ENCODE results near the gene CLN6.
"Not testable (repeated sequence)": the region's sequence is repeated elsewhere in the genome, so short reads cannot be mapped to it uniquely, and the experiment has no call there.

CLN6 gene

GRCh38 chr15:68186671-68187397 is 42.7 kb downstream of the CLN6 start:
- DNase-seq, result no peak

GRCh38 chr15:68184616-68185480 is 44.7 kb downstream of the CLN6 start:
- no peak for DNase-seq

- DNase-seq, result no peak
Observed at GRCh38 chr15:68183616-68184315, 45.8 kb downstream of the CLN6 start.

DNA sequence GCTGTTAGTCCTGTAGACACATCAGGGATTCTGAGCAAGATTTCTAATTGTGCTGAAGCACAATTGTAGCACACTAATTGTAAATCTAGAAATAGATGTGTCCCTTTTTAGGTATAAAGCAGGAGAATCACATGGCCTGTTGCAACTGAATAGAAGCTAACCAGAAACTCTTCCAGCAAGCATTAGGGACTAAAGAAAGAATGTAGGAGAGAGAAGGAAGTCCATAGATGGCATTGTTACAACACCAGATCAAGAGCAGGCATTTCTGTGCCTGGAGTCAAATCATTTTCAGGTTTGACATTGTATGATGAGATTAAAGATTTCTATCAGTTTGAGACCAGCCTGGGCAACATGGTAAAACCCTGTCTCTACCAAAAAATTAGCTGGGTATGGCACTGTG is 51.8 kb downstream of the CLN6 start:
- no peak for DNase-seq

GRCh38 chr15:68176601-68177000 is 52.9 kb downstream of the CLN6 start:
- DNase-seq, result no peak

DNA sequence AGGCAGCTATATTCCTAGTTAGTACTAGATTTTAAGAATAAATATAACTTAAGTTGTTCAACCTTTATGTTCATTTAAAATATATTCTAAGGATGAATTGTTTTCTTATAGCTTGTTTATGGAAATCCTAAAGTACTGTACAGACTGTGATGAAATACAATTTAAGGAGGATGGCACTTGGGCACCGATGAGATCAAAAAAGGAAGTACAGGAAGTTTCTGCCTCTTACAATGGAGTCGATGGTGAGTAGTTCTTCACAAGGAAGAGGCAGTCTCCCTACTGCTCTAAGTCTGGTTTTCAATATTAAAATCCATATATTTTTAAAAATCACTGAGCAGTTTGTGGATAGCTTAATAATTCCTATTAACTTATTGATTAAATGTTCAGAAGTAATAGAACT is 54.0 kb downstream of the CLN6 start:
- DNase-seq, result no peak

DNA sequence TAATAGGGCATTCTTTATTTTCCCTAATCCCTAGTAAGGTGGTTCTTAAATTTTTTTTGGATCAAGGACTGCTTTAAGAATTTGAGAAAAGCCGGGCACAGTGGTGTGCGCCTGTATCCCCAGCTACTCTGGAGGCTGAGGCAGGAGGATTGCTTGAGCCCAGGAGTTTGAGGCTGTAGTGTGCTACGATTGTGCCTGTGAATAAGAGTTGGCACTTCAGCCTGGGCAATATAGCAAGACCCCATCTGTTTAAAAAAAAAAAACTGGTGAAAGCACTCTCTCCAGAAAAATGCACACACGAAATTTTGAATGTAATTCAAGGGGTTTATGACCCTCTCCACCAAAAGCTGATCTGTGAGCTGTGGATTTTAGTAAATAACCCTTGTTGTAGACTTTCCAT is 56.4 kb downstream of the CLN6 start:
- no peak for DNase-seq

DNA sequence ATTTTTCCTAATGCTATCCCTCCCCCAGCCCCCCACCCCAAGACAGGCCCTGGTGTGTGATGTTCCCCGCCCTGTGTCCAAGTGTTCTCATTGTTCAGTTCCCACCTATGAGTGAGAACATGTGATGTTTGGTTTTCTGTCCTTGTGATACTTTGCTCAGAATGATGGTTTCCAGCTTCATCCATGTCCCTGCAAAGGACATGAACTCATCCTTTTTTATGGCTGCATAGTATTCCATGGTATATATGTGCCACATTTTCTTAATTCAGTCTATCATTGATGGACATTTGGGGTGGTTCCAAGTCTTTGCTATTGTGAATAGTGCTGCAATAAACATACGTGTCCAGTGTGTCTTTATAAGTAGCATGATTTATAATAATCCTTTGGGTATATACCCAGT is 57.5 kb downstream of the CLN6 start:
- DNase-seq, result not testable (repeated sequence)

DNA sequence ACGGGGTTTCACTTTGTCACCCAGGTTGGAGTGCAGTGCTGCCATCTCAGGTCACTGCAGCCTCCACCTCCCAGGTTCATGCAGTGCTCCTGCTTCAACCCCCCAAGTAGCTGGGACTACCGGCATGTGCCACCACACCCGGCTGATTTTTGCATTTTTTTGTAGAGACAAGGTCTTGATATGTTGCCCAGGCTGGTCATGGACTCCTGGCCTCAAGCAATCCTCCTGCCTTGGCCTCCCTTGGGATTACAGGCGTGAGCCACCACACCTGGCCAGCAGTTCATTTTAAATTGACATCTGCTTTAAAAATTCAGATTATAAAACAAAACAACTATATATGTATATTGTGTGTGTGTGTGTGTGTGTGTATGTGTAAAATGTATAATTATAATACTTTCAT is 62.7 kb downstream of the CLN6 start:
- no peak for DNase-seq

- DNase-seq, result no peak
Observed at GRCh38 chr15:68163191-68163590, 66.3 kb downstream of the CLN6 start.

GRCh38 chr15:68158046-68158628 is 71.4 kb downstream of the CLN6 start:
- no peak for DNase-seq

- DNase-seq, result no peak
Observed at GRCh38 chr15:68157074-68157473, 72.5 kb downstream of the CLN6 start.

All from activated CD4-positive, alpha-beta T cell treated with anti-CD3 and anti-CD28 coated beads for 4 hours (primary cell).